ENCODE results near the gene GIPR. TPM values are rescaled to one million over a fixed set of nuclear protein-coding genes. Genes with fewer than 3 reads are reported as not detected.

Gene GIPR
- total and polyA plus RNA-seq, 2 of the 13 experiments (the other 11 are each of a cell fraction or from before 2014, with no cell fraction given), result 0.15 to 1.2 TPM

- TF ChIP-seq ZBTB10 (CRISPR knock-in tag; IDR thresholded peaks at IDR 0.05; ENCODE audit: borderline replicate concordance) (no peak), ZSCAN22 (CRISPR knock-in tag; IDR thresholded peaks at IDR 0.05) (no peak), PHF20 (CRISPR knock-in tag; IDR thresholded peaks at IDR 0.05) (no peak), ZBTB40 (IDR thresholded peaks at IDR 0.05) (no peak), ZBTB40 (CRISPR knock-in tag; IDR thresholded peaks at IDR 0.05) (0 out of 2 replicates have a peak, but pooled peaks have one; percentile 53), ZNF441 (CRISPR knock-in tag; IDR thresholded peaks at IDR 0.05; ENCODE audit: borderline replicate concordance) (no peak), U2AF1 (optimal IDR thresholded peaks at IDR 0.05; ENCODE audit: low read depth, low read length) (no peak), ZNF547 (CRISPR knock-in tag; IDR thresholded peaks at IDR 0.05) (no peak), ZNF362 (CRISPR knock-in tag; IDR thresholded peaks at IDR 0.05; ENCODE audit: borderline replicate concordance) (peak; percentile 23; the same call in 1 of the 2 replicates), SNAI1 (CRISPR knock-in tag; IDR thresholded peaks at IDR 0.05; ENCODE audit: borderline replicate concordance) (no peak), TEAD2 (CRISPR knock-in tag; IDR thresholded peaks at IDR 0.05) (no peak), ZNF724P (CRISPR knock-in tag; IDR thresholded peaks at IDR 0.05; ENCODE audit: borderline replicate concordance) (peak; percentile 25; the same call in 1 of the 2 replicates), SOX6 (IDR thresholded peaks at IDR 0.05) (no peak), SOX6 (CRISPR knock-in tag; IDR thresholded peaks at IDR 0.05) (peak; percentile 12; the same call in 1 of the 2 replicates), ZNF460 (CRISPR knock-in tag; IDR thresholded peaks at IDR 0.05; ENCODE audit: borderline replicate concordance) (no peak; the same call in 1 of the 2 replicates), HMGA1 (CRISPR knock-in tag; conservative IDR thresholded peaks at IDR 0.05) (no peak), HNRNPLL (IDR thresholded peaks at IDR 0.05; ENCODE audit: low read depth, low read length, poor library complexity, severe bottlenecking) (peak; percentile 64)
Measured at GRCh38 chr19:45681391-45682015, 13.5 kb downstream of the GIPR start (continued).
